ENCODE results near the gene ARID4A. TPM values are rescaled to one million over a fixed set of nuclear protein-coding genes. Genes with fewer than 3 reads are reported as not detected.

ARID4A gene
- total RNA-seq, 4 donors from 2014 or later: 22.9 to 66.0 (median 26.7) TPM

DNA sequence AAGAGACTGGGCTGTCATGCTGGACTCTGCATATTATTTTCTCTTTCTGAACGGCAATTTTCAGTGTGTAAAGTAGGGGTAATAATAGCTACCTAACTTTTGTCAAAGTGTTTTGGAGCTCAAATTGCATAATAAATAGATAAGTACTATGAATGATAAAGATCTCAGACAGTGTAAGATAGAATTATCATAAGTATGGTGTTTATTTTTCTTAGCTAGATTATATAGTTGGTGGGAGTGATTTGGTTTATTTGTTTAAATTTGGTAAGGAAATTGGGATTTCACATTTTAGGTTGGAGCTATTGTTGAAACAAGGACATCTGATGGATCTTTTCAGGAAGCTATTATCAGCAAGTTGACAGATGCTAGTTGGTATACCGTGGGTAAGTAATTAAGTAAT, 7.4 kb downstream of the ARID4A start:
- TF ChIP-seq POLR2A (IDR thresholded peaks at IDR 0.05): no peak
- TF ChIP-seq, protein P1, sequence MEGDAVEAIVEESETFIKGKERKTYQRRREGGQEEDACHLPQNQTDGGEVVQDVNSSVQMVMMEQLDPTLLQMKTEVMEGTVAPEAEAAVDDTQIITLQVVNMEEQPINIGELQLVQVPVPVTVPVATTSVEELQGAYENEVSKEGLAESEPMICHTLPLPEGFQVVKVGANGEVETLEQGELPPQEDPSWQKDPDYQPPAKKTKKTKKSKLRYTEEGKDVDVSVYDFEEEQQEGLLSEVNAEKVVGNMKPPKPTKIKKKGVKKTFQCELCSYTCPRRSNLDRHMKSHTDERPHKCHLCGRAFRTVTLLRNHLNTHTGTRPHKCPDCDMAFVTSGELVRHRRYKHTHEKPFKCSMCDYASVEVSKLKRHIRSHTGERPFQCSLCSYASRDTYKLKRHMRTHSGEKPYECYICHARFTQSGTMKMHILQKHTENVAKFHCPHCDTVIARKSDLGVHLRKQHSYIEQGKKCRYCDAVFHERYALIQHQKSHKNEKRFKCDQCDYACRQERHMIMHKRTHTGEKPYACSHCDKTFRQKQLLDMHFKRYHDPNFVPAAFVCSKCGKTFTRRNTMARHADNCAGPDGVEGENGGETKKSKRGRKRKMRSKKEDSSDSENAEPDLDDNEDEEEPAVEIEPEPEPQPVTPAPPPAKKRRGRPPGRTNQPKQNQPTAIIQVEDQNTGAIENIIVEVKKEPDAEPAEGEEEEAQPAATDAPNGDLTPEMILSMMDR (IDR thresholded peaks at IDR 0.05): no peak
- DNase-seq: no peak
- Histone ChIP-seq H3K4me3 (no peak overlapping the region), H3K4me1 (peaks cover 0 to under 1% (median 0%) of the 10 kb centered on the region in 4 donors), H3K36me3 (peaks cover 0 to 49% (median 0%) of the 10 kb centered on the region in 3 donors), H3K27me3 (no peaks in the 10 kb centered on the region), H3K27ac (no peak overlapping the region), H3K9me3 (no peaks in the 10 kb centered on the region)

DNA sequence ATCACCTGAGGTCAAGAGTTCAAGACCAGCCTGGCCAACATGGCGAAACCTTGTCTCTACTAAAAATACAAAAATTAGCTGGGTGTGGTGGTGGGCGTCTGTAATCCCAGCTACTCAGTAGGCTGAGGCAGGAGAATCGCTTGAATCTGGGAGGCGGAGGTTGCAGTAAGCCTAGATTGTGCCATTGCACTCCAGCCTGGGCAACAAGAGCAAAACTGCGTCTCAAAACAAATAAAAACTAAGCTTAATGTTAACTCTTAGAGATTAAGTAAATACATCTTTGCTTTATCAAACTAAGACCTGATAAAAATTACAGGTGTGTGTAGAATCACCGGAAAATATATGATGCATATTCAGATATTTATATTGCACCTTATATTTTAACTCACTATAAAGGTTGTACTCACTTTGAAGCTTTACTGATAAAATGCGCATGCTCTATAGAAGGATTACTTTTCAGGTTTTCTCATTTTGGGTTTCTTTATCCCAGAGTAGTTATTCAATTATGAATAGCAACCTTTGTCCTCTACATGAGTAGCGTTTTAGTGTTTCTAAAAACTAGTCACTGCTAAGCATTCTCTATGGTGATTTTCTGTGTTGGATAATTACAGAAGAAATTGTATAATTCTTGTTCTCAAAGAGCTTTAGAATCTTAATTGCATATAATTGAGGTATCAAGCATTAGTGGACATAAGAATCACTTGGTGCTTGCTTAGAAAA, 9.4 kb downstream of the ARID4A start:
- no peak overlapping the region for H3K4me3 ChIP-seq
- H3K4me1 ChIP-seq: no peaks in the 10 kb centered on the region
- H3K9me3 ChIP-seq: no peaks in the 10 kb centered on the region
- H3K36me3 ChIP-seq: peaks cover 0 to 56% (median 0%) of the 10 kb centered on the region in 3 donors
- no peak for DNase-seq
- H3K27me3 ChIP-seq: no peaks in the 10 kb centered on the region
- TF ChIP-seq, protein P1 (IDR thresholded peaks at IDR 0.05): no peak
- no peak for TF ChIP-seq POLR2A (IDR thresholded peaks at IDR 0.05)
- H3K27ac ChIP-seq: no peak overlapping the region

- H3K27ac ChIP-seq: no peak overlapping the region
- no peak for DNase-seq
- H3K27me3 ChIP-seq: no peaks in the 10 kb centered on the region
- H3K36me3 ChIP-seq: peaks cover 0 to 56% (median 0%) of the 10 kb centered on the region in 3 donors
- TF ChIP-seq, protein P1 (IDR thresholded peaks at IDR 0.05): no peak
- TF ChIP-seq POLR2A (IDR thresholded peaks at IDR 0.05): no peak
- no peak overlapping the region for H3K4me3 ChIP-seq
- H3K9me3 ChIP-seq: no peaks in the 10 kb centered on the region
- H3K4me1 ChIP-seq: no peaks in the 10 kb centered on the region
Observed at GRCh38 chr14:58309086-58309485, 10.7 kb downstream of the ARID4A start.

DNA sequence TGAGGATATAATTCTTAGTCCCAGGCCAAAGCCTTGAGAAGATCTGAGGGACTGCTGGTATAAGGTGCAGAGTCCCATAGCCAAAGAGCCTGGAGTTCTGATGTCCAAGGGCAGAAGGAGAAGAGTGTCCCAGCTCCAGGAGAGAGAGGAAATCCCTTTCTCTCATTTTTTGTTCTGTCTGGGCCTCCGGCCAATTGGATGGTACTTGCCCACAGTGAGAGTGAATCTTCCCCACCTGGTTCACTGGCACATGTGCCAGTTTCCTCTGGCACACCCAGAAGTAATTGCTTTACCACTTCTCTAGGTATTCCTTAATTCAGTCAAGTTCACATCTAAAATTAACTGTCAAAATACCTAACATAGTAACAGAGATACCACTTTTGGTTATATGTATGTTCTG, 15.3 kb downstream of the ARID4A start:
- H3K36me3 ChIP-seq: peaks cover 0 to 38% (median 0%) of the 10 kb centered on the region in 3 donors
- no peak overlapping the region for H3K4me3 ChIP-seq
- DNase-seq: no peak
- H3K27me3 ChIP-seq: no peaks in the 10 kb centered on the region
- H3K9me3 ChIP-seq: no peaks in the 10 kb centered on the region
- no peaks in the 10 kb centered on the region for H3K4me1 ChIP-seq
- no peak overlapping the region for H3K27ac ChIP-seq
- no peak for TF ChIP-seq POLR2A (IDR thresholded peaks at IDR 0.05)
- TF ChIP-seq, protein P1 (IDR thresholded peaks at IDR 0.05): no peak

DNA sequence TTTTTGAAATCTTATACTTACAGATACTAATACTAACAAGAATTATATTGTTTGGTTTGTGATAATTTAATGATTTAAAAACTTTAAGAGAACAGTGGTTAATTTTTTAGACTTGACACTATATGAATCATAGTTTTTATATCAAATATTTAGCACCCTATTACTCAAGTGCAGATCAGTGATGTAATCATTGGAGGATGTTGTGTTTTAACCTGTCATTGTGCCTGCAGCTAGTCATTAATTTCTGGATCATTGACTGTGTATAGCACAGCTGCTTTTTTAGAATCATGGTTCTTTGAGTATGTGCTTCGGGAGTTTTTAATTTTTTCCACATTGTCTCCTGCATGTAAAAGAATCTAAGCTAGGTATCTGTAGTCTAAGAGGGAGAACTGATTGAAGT, 17.3 kb downstream of the ARID4A start:
- DNase-seq: no peak
- Histone ChIP-seq H3K9me3 (no peaks in the 10 kb centered on the region), H3K36me3 (peaks cover 0 to 49% (median 0%) of the 10 kb centered on the region in 3 donors), H3K27me3 (no peaks in the 10 kb centered on the region), H3K27ac (no peak overlapping the region), H3K4me3 (no peak overlapping the region), H3K4me1 (no peaks in the 10 kb centered on the region)
- TF ChIP-seq POLR2A (IDR thresholded peaks at IDR 0.05): no peak
- TF ChIP-seq, protein P1 (IDR thresholded peaks at IDR 0.05): no peak
